Ovary (tissue), 9 donors: ENCODE results near the gene SPTA1. TPM values are rescaled to one million over a fixed set of nuclear protein-coding genes. Genes with fewer than 3 reads are reported as not detected.

Experiments used
- DNase-seq, 5 donors: peaks; one replicate each; pipeline ENCODE4 v3.0.0-alpha.2; 2019 to 2020
- H3K27ac ChIP-seq, 2 donors: fragments of 200-600 bp; one replicate each; pipeline versions ENCODE4 v1.5.1 to v1.8.0; 2019 to 2022
- H3K27me3 ChIP-seq: fragments of 200-600 bp; one replicate; pipeline ENCODE4 v1.8.0; 2022
- H3K36me3 ChIP-seq: fragments of 200-600 bp; sonication (generic); one replicate; pipeline ENCODE4 v1.5.1; 2019
- H3K4me1 ChIP-seq: one replicate; pipeline ENCODE4 v1.8.1; 2013; ENCODE audit warnings: mild to moderate bottlenecking, moderate library complexity; ENCODE audit not compliant: insufficient read depth
- H3K4me3 ChIP-seq: fragments of 200-600 bp; sonication (generic); one replicate; pipeline ENCODE4 v1.5.1; 2017
- H3K9me3 ChIP-seq, 2 donors: fragments of 200-600 bp in 1 of 2; sonication (generic) in 1 of 2; one replicate each; pipeline versions ENCODE4 v1.5.1 to v1.8.1; 2013 to 2019; ENCODE audit warnings: mild to moderate bottlenecking in 1 of 2, moderate library complexity in 1 of 2
- EP300 ChIP-seq: sonication (generic); formaldehyde crosslinking; IDR thresholded peaks from one replicate; pipeline ENCODE4 v1.6.1; 2017; ENCODE audit warnings: antibody characterized with exemption
- POLR2A ChIP-seq: fragments of 450-650 bp; IDR thresholded peaks from one replicate; pipeline ENCODE4 v1.6.1; 2017; ENCODE audit warnings: antibody characterized with exemption, mild to moderate bottlenecking, moderate library complexity
- WGBS, 3 donors: extraction: QIAGEN DNeasy Blood & Tissue Kit in 1 of 3; methylation state at CpG; one replicate each; pipeline versions ENCODE4 v1.1.5 to v1.1.7; 2013 to 2017; 5-methylcytosine and 5-hydroxymethylcytosine counted together
- intact Hi-C, 4 donors: fragments of 100-400 bp; cut with DNase I; formaldehyde crosslinking; loops; one replicate each; pipeline versions ENCODE4 v1.11.0 to v1.15.1; 2022 to 2023
- polyA plus RNA-seq, 2 donors: library from polyadenylated mRNA; stranded (reverse); fragments of 200-250 nt in 1 of 2; fragments of 350-450 nt in 1 of 2; fragmentation: Illumina TruSeq in 1 of 2; extraction: RNeasy Lipid Tissue Mini Kit (QIAGEN cat#74804) in 1 of 2; gene quantifications; one replicate each; pipeline ENCODE4 v1.2.3, GENCODE V29; 2013 to 2014
- total RNA-seq, 7 donors: library from RNA; depleted of rRNA in 2 of 7; stranded (reverse); fragments of >200 nt in 2 of 7; fragmentation: NEBNext Ultra II Directional in 3 of 7; extraction: Animal tissue kit (Norgen Biotek cat#: 25700) in 3 of 7; gene quantifications; one replicate each; pipeline versions ENCODE4 v1.1.0 to v1.2.4, GENCODE V29; 2016 to 2023
- TF ChIP-seq, protein P1 (sequence below), 3 donors: fragments of 450-650 bp in 2 of 3; fragments of 200-600 bp in 1 of 3; IDR thresholded peaks; one replicate each; pipeline versions ENCODE4 v1.5.1 to v1.8.0; 2016 to 2022; ENCODE audit warnings: antibody characterized with exemption in 3 of 3, mild to moderate bottlenecking in 1 of 3
- donor health status: DM: no; HTN: no; CAD: no; lungs with moderate emphysema.
- donor health status: DM: no; HTN: no; CAD: no.
- donor health status: Bipolar disorder and iron deficiency.
- donor health status: DM: yes; HTN: yes; CAD: no.
- donor health status: DM: no; HTN: no; CAD: no.
- donor health status: DM: yes; HTN: yes; CAD: no.

SPTA1 gene
- total and polyA plus RNA-seq, 9 donors, result 0.07 to 1.8 (median 0.17) TPM; not detected in 2

DNA sequence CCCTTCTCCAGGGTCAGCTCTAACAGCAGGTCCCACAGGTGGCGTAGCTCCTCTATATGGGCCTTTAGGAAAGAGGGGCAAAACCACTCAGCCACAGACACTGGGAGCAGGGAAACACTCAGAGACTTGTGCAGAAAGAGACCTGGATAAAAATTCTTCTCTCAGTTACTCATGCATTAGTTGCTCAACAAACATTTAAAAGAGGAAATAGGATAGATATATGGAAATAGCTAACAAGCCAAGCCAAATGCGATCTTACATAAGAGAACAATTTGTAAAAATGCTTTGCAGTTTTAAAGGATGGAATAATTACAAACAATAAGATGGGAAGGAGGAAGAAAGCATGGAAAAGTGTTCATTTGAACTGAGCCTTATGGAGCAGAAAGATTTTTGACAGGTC, 4.9 kb downstream of the SPTA1 start:
- Histone ChIP-seq H3K4me3 (no peak overlapping the region), H3K27me3 (no peaks in the 10 kb centered on the region), H3K4me1 (no peaks in the 10 kb centered on the region), H3K27ac (no peak overlapping the region), H3K36me3 (no peaks in the 10 kb centered on the region), H3K9me3 (no peaks in the 10 kb centered on the region)
- TF ChIP-seq POLR2A (no peak), EP300 (no peak)
- TF ChIP-seq, protein P1, sequence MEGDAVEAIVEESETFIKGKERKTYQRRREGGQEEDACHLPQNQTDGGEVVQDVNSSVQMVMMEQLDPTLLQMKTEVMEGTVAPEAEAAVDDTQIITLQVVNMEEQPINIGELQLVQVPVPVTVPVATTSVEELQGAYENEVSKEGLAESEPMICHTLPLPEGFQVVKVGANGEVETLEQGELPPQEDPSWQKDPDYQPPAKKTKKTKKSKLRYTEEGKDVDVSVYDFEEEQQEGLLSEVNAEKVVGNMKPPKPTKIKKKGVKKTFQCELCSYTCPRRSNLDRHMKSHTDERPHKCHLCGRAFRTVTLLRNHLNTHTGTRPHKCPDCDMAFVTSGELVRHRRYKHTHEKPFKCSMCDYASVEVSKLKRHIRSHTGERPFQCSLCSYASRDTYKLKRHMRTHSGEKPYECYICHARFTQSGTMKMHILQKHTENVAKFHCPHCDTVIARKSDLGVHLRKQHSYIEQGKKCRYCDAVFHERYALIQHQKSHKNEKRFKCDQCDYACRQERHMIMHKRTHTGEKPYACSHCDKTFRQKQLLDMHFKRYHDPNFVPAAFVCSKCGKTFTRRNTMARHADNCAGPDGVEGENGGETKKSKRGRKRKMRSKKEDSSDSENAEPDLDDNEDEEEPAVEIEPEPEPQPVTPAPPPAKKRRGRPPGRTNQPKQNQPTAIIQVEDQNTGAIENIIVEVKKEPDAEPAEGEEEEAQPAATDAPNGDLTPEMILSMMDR (IDR thresholded peaks at IDR 0.05), result no peak
- 95 to 97% (median 97%) methylated on average over 2 of the region's 2 CpGs for WGBS, 3 donors
- no peak for DNase-seq
- intact Hi-C loops, result no loop called here

DNA sequence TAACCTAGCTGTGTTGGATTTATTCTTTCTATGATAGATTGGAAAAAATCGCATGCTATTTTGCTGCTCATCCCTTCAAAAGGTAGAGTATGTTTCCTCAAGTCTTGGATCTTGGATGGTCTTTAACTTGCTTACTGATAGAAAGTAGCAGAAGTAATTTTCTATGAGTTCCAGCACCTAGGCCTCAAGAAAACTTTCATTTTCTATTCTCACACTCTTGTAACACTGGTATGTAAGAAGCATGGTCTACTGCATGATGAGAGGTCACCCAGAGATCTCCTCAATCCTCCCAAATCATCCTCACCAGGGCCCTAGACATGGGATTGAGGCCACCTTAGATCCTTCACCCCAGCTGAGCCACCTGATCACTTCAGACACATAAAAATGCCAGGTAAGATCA, 7.2 kb downstream of the SPTA1 start:
- no peaks in the 10 kb centered on the region for H3K36me3 ChIP-seq
- 94 to 100% (median 96%) methylated on average over 1 of the region's 1 CpG for WGBS, 3 donors

DNA sequence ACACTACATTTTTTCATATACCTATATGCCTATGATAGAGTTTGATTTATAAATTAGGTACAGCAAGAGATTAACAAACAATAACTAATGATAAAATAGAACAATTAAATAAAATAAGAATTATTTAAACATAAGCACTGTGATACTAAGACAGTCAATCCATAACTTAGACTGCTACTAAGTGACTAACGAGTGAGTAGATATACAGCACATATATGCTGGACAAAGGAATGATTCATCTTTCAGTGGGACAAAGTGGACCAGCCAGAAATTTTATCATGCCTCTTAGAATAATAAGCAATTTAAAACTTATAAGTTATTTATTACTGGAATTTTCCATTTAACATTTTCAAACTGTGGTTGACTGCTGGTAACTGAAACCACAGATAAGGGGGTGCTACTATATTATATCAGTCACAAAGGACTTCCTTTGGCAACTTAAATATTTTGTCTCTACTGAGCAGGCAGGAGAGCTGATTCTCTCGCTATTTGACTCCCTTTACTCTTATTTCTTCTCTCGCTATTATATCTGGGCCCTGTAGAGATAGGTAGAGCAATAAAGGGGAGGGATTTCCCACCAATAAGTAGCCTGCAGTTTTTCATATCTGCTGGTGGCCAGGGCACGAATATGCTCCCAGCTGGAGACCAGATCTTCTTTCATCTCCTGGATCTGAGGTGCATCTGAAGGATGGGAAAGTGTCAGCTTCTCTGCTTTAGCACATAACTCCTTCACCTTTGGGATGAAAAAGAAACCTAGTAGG, 10.8 kb downstream of the SPTA1 start:
- Histone ChIP-seq H3K27ac (no peak overlapping the region), H3K9me3 (no peaks in the 10 kb centered on the region), H3K4me3 (no peak overlapping the region), H3K27me3 (no peaks in the 10 kb centered on the region), H3K4me1 (no peaks in the 10 kb centered on the region), H3K36me3 (no peaks in the 10 kb centered on the region)
- intact Hi-C loops, result no loop called here
- TF ChIP-seq, protein P1 (IDR thresholded peaks at IDR 0.05), result no peak
- TF ChIP-seq EP300 (no peak), POLR2A (no peak)
- DNase-seq, result no peak
- WGBS, 3 donors, result 23 to 38% (median 30%) methylated on average over 4 of the region's 4 CpGs

More for the DNA sequence above, 7.2 kb downstream of the SPTA1 start:
- intact Hi-C loops, result no loop called here
- H3K9me3 ChIP-seq, result no peaks in the 10 kb centered on the region
- no peak for TF ChIP-seq POLR2A
- TF ChIP-seq, protein P1 (IDR thresholded peaks at IDR 0.05), result no peak
- no peak for TF ChIP-seq EP300
- DNase-seq, result no peak
- no peak overlapping the region for H3K4me3 ChIP-seq
- H3K27me3 ChIP-seq, result no peaks in the 10 kb centered on the region
- no peaks in the 10 kb centered on the region for H3K4me1 ChIP-seq
- no peak overlapping the region for H3K27ac ChIP-seq

DNA sequence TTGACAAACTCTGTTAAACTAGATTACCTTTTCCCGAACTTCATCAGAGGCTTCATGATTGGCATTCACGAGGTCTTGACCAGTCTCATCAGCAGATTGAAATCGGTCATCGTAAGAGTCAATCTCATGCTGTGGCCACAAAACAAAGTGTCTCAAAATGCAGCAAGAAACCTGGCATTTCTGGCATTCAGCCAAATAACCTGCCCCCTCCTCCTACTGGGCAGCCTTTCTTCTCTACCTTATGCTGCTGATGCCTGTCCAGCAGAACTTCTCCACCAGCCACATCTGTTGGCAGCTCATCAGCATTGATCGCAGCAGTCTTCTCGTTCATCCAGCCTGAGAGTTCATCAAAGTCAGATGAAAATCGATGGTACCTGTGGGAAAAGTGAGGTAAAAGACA, 12.2 kb downstream of the SPTA1 start:
- no peaks in the 10 kb centered on the region for H3K4me1 ChIP-seq
- H3K27ac ChIP-seq, result no peak overlapping the region
- intact Hi-C loops, result no loop called here
- no peak for DNase-seq
- WGBS, 3 donors, result 91 to 95% (median 95%) methylated on average over 7 of the region's 7 CpGs
- no peaks in the 10 kb centered on the region for H3K27me3 ChIP-seq
- no peaks in the 10 kb centered on the region for H3K36me3 ChIP-seq
- TF ChIP-seq POLR2A (no peak), EP300 (no peak)
- TF ChIP-seq, protein P1 (IDR thresholded peaks at IDR 0.05), result no peak
- no peak overlapping the region for H3K4me3 ChIP-seq
- H3K9me3 ChIP-seq, result no peaks in the 10 kb centered on the region
